Neuronal stem cell (in vitro differentiated cells): ENCODE results near the gene CLIP1.

ENCODE experiments used
- DNase-seq: peaks from one replicate; pipeline ENCODE4 v3.0.0-alpha.2; 2013; ENCODE audit warnings: low spot score
- H2AFZ ChIP-seq: one replicate; pipeline ENCODE4 v1.6.1; 2013; ENCODE audit warnings: mild to moderate bottlenecking, low read length, inconsistent platforms
- H2AK5ac ChIP-seq: 2 replicates; pipeline ENCODE4 v1.6.1; 2013; ENCODE audit warnings: low read depth, mild to moderate bottlenecking, inconsistent platforms, low read length, moderate library complexity, mixed read lengths
- H2BK120ac ChIP-seq: 2 replicates; pipeline ENCODE4 v1.6.1; 2013; ENCODE audit warnings: low read depth, mild to moderate bottlenecking, inconsistent platforms, low read length, moderate library complexity, mixed read lengths
- H2BK12ac ChIP-seq: one replicate; pipeline ENCODE4 v1.6.1; 2013; ENCODE audit warnings: low read length, inconsistent platforms
- H2BK15ac ChIP-seq: 2 replicates; pipeline ENCODE4 v1.6.1; 2013; ENCODE audit warnings: mild to moderate bottlenecking, low read length, inconsistent platforms, mixed read lengths
- H2BK5ac ChIP-seq: one replicate; pipeline ENCODE4 v1.6.1; 2013; ENCODE audit warnings: inconsistent platforms, mild to moderate bottlenecking, low read length, moderate library complexity
- H3K14ac ChIP-seq: one replicate; pipeline ENCODE4 v1.6.1; 2013; ENCODE audit warnings: low read length, inconsistent platforms
- H3K18ac ChIP-seq: 2 replicates; pipeline ENCODE4 v1.6.1; 2013; ENCODE audit warnings: low read length, inconsistent platforms
- H3K23ac ChIP-seq: 2 replicates; pipeline ENCODE4 v1.6.1; 2013; ENCODE audit warnings: low read depth, mild to moderate bottlenecking, mixed read lengths, low read length, inconsistent platforms; ENCODE audit not compliant: poor library complexity
- H3K27ac ChIP-seq: replicated peaks from 3 replicates; pipeline ENCODE4 v1.5.1; 2013; ENCODE audit warnings: low read length, inconsistent platforms
- H3K27me3 ChIP-seq, 3 experiments: 2 replicates each; pipeline ENCODE4 v1.6.1; 2013; ENCODE audit warnings: low read length in 3 of 3, mild to moderate bottlenecking in 2 of 3, inconsistent platforms in 1 of 3, low read depth in 1 of 3, mixed read lengths in 1 of 3, moderate library complexity in 1 of 3; ENCODE audit not compliant: control insufficient read depth in 3 of 3, insufficient read depth in 3 of 3
- H3K36me3 ChIP-seq, 2 donors: replicated peaks in 1 of 2; 2 replicates each; pipeline ENCODE4 v1.6.1; 2013; ENCODE audit warnings: low read length in 2 of 2; ENCODE audit not compliant: control insufficient read depth in 2 of 2, insufficient read depth in 2 of 2
- H3K4ac ChIP-seq: 2 replicates; pipeline ENCODE4 v1.6.1; 2013; ENCODE audit warnings: inconsistent platforms, mild to moderate bottlenecking, low read length, moderate library complexity
- H3K4me1 ChIP-seq, 2 donors: 1 replicate in 1 of 2; 2 replicates in 1 of 2; pipeline ENCODE4 v1.6.1; 2013; ENCODE audit warnings: low read length in 2 of 2, low read depth in 1 of 2; ENCODE audit not compliant: control insufficient read depth in 2 of 2, insufficient read depth in 1 of 2
- H3K4me2 ChIP-seq: one replicate; pipeline ENCODE4 v1.6.1; 2013; ENCODE audit warnings: mild to moderate bottlenecking, low read length, inconsistent platforms; ENCODE audit not compliant: insufficient read depth, poor library complexity, severe bottlenecking
- H3K4me3 ChIP-seq, 2 donors: 2 replicates each; pipeline ENCODE4 v1.5.1; 2013; ENCODE audit warnings: low read length in 2 of 2, mild to moderate bottlenecking in 2 of 2, inconsistent platforms in 1 of 2, moderate library complexity in 1 of 2
- H3K79me1 ChIP-seq: one replicate; pipeline ENCODE4 v1.6.1; 2013; ENCODE audit warnings: low read depth, mild to moderate bottlenecking, inconsistent platforms, low read length, moderate library complexity
- H3K9ac ChIP-seq: one replicate; pipeline ENCODE4 v1.6.1; 2013; ENCODE audit warnings: mild to moderate bottlenecking, low read depth, low read length, inconsistent platforms; ENCODE audit not compliant: poor library complexity
- H3K9me3 ChIP-seq, 2 donors: replicated peaks in 1 of 2; 2 replicates each; pipeline versions ENCODE3 to v1.6.1; 2013; ENCODE audit warnings: low read length in 2 of 2, mild to moderate bottlenecking in 2 of 2, inconsistent platforms in 1 of 2, low read depth in 1 of 2, mixed read lengths in 1 of 2, moderate library complexity in 1 of 2; ENCODE audit not compliant: control insufficient read depth in 2 of 2, insufficient read depth in 1 of 2
- H4K8ac ChIP-seq: one replicate; pipeline ENCODE4 v1.6.1; 2013; ENCODE audit warnings: low read depth, mild to moderate bottlenecking, inconsistent platforms, low read length, moderate library complexity
- H4K91ac ChIP-seq: one replicate; pipeline ENCODE4 v1.6.1; 2013; ENCODE audit warnings: low read length, low read depth, mild to moderate bottlenecking, inconsistent platforms; ENCODE audit not compliant: poor library complexity
- WGBS, 2 donors: extraction: QIAGEN DNeasy Blood & Tissue Kit; methylation state at CpG; one replicate each; pipeline ENCODE4 v1.1.7; 2013; ENCODE audit warnings: missing lambda C conversion rate in 2 of 2, mixed read lengths in 1 of 2; ENCODE audit not compliant: insufficient read length in 2 of 2, insufficient replicate concordance in 1 of 2; ENCODE audit errors: extremely low coverage in 2 of 2; 5-methylcytosine and 5-hydroxymethylcytosine counted together

The CLIP1 gene

GRCh38 chr12:122460061-122460460 is 37.6 kb upstream of the CLIP1 start:
- no peak overlapping the region for H2BK120ac ChIP-seq
- H4K8ac ChIP-seq, result no peak overlapping the region
- no peak overlapping the region for H2BK12ac ChIP-seq
- H2AK5ac ChIP-seq, result no peak overlapping the region
- H3K27me3 ChIP-seq, result no peaks in the 10 kb centered on the region
- peaks cover 0 to under 1% of the 10 kb centered on the region in 2 donors for H3K4me1 ChIP-seq
- H3K9me3 ChIP-seq, result no peaks in the 10 kb centered on the region
- no peak overlapping the region for H3K4ac ChIP-seq
- no peak overlapping the region for H2AFZ ChIP-seq
- H3K4me2 ChIP-seq, result no peak overlapping the region
- no CpG with 5 or more reads among the region's 7 CpGs for WGBS, 2 donors
- no peak overlapping the region for H3K4me3 ChIP-seq
- H3K9ac ChIP-seq, result no peak overlapping the region
- no peak overlapping the region for H3K23ac ChIP-seq
- H2BK5ac ChIP-seq, result no peak overlapping the region
- H2BK15ac ChIP-seq, result no peak overlapping the region
- H3K36me3 ChIP-seq, result no peaks in the 10 kb centered on the region
- no peaks in the 10 kb centered on the region for H3K79me1 ChIP-seq
- no peak overlapping the region for H3K18ac ChIP-seq
- no peak overlapping the region for H3K14ac ChIP-seq
- no peak for DNase-seq
- no peak overlapping the region for H3K27ac ChIP-seq
- no peak overlapping the region for H4K91ac ChIP-seq

- WGBS, 2 donors, result no CpG with 5 or more reads among the region's 2 CpGs
- H3K18ac ChIP-seq, result no peak overlapping the region
- no peaks in the 10 kb centered on the region for H3K36me3 ChIP-seq
- H3K4me2 ChIP-seq, result no peak overlapping the region
- H3K79me1 ChIP-seq, result no peaks in the 10 kb centered on the region
- no peaks in the 10 kb centered on the region for H3K9me3 ChIP-seq
- H2BK15ac ChIP-seq, result no peak overlapping the region
- peaks cover 1 to 4% of the 10 kb centered on the region in 2 donors for H3K4me1 ChIP-seq
- H3K23ac ChIP-seq, result no peak overlapping the region
- no peak overlapping the region for H3K4ac ChIP-seq
- no peak overlapping the region for H3K4me3 ChIP-seq
- H2BK12ac ChIP-seq, result no peak overlapping the region
- H3K27ac ChIP-seq, result no peak overlapping the region
- H2BK120ac ChIP-seq, result no peak overlapping the region
- no peak overlapping the region for H4K91ac ChIP-seq
- H2BK5ac ChIP-seq, result no peak overlapping the region
- no peak overlapping the region for H3K9ac ChIP-seq
- H2AFZ ChIP-seq, result no peak overlapping the region
- no peaks in the 10 kb centered on the region for H3K27me3 ChIP-seq
- no peak overlapping the region for H2AK5ac ChIP-seq
- H4K8ac ChIP-seq, result no peak overlapping the region
- H3K14ac ChIP-seq, result no peak overlapping the region
- no peak for DNase-seq
Observed at GRCh38 chr12:122459211-122459610, 36.7 kb upstream of the CLIP1 start.

- H3K9ac ChIP-seq, result no peak overlapping the region
- no peaks in the 10 kb centered on the region for H3K9me3 ChIP-seq
- no peak overlapping the region for H3K4me3 ChIP-seq
- H3K79me1 ChIP-seq, result no peaks in the 10 kb centered on the region
- H2AK5ac ChIP-seq, result no peak overlapping the region
- no peaks in the 10 kb centered on the region for H3K36me3 ChIP-seq
- H3K14ac ChIP-seq, result no peak overlapping the region
- no peak overlapping the region for H3K4me2 ChIP-seq
- no peak for DNase-seq
- no peak overlapping the region for H4K91ac ChIP-seq
- no peak overlapping the region for H3K4ac ChIP-seq
- H3K23ac ChIP-seq, result peak overlapping the region; percentile 89
- no peak overlapping the region for H2BK15ac ChIP-seq
- no peak overlapping the region for H2AFZ ChIP-seq
- peaks cover 4 to 6% of the 10 kb centered on the region in 2 donors for H3K4me1 ChIP-seq
- no peak overlapping the region for H4K8ac ChIP-seq
- H3K18ac ChIP-seq, result no peak overlapping the region
- H2BK120ac ChIP-seq, result no peak overlapping the region
- no peaks in the 10 kb centered on the region for H3K27me3 ChIP-seq
- H2BK12ac ChIP-seq, result peak overlapping the region; percentile 94
- no peak overlapping the region for H3K27ac ChIP-seq
- no peak overlapping the region for H2BK5ac ChIP-seq
- no CpG with 5 or more reads among the region's 17 CpGs for WGBS, 2 donors
Observed at GRCh38 chr12:122458105-122459035, 35.9 kb upstream of the CLIP1 start.

- peaks cover 4 to 6% of the 10 kb centered on the region in 2 donors for H3K4me1 ChIP-seq
- no peaks in the 10 kb centered on the region for H3K79me1 ChIP-seq
- H3K9me3 ChIP-seq, result no peaks in the 10 kb centered on the region
- H3K4me3 ChIP-seq, result no peak overlapping the region
- WGBS, 2 donors, result no CpG with 5 or more reads among the region's 2 CpGs
- H2BK120ac ChIP-seq, result no peak overlapping the region
- no peaks in the 10 kb centered on the region for H3K36me3 ChIP-seq
- H4K8ac ChIP-seq, result no peak overlapping the region
- H4K91ac ChIP-seq, result no peak overlapping the region
- H3K27me3 ChIP-seq, result no peaks in the 10 kb centered on the region
- no peak overlapping the region for H3K4me2 ChIP-seq
- no peak overlapping the region for H3K4ac ChIP-seq
- DNase-seq, result no peak
- no peak overlapping the region for H3K9ac ChIP-seq
- no peak overlapping the region for H2BK15ac ChIP-seq
- peak overlapping the region; percentile 8 for H2AFZ ChIP-seq
- no peak overlapping the region for H2BK5ac ChIP-seq
- no peak overlapping the region for H3K23ac ChIP-seq
- no peak overlapping the region for H3K18ac ChIP-seq
- no peak overlapping the region for H3K14ac ChIP-seq
- H2BK12ac ChIP-seq, result no peak overlapping the region
- no peak overlapping the region for H3K27ac ChIP-seq
- H2AK5ac ChIP-seq, result no peak overlapping the region
Observed at GRCh38 chr12:122457627-122458026, 35.2 kb upstream of the CLIP1 start.
